H1 (cell line): ENCODE measurements around the gene SLC7A8. TPM values are rescaled to one million over a fixed set of nuclear protein-coding genes. Genes with fewer than 3 reads are reported as not detected.

Experiments
- CTCF ChIA-PET: fragments of 300-600 bp; sonication (Branson Sonifier 250); formaldehyde crosslinking; loops from one replicate; lab custom pipeline; 2021; ENCODE audit not compliant: partially characterized antibody; lab: Charles Lee
- POLR2A ChIA-PET: fragments of 300-600 bp; sonication (Branson Sonifier 250); formaldehyde crosslinking; loops from one replicate; lab custom pipeline; 2021; ENCODE audit warnings: inconsistent platforms; ENCODE audit not compliant: partially characterized antibody; lab: Charles Lee
- DNase-seq, 2 experiments: peaks; one replicate each; pipeline versions ENCODE4 v3.0.0 to v3.0.0-alpha.2; 2010 to 2022; ENCODE audit warnings: low spot score in 2 of 2, low read depth in 1 of 2, mixed read lengths in 1 of 2
- FAIRE-seq: peaks from 2 replicates; lab custom pipeline; 2011; peaks lifted over from hg19 to GRCh38; lab: Jason Lieb, UNC
- H2AFZ ChIP-seq: 2 replicates; pipeline ENCODE4 v1.8.1; 2012; ENCODE audit warnings: low read length, inconsistent platforms
- H2AK5ac ChIP-seq: 2 replicates; pipeline ENCODE4 v1.6.1; 2013; ENCODE audit warnings: low read depth, low read length
- H2BK120ac ChIP-seq: replicated peaks from 2 replicates; pipeline ENCODE3; 2013; ENCODE audit warnings: low read depth, low read length, inconsistent platforms
- H2BK12ac ChIP-seq: 2 replicates; pipeline ENCODE4 v1.6.1; 2013; ENCODE audit warnings: low read depth, low read length
- H2BK15ac ChIP-seq: 2 replicates; pipeline ENCODE4 v1.6.1; 2013; ENCODE audit warnings: low read length
- H2BK20ac ChIP-seq: 2 replicates; pipeline ENCODE4 v1.6.1; 2013; ENCODE audit warnings: low read length
- H2BK5ac ChIP-seq: 2 replicates; pipeline ENCODE4 v1.6.1; 2013; ENCODE audit warnings: low read depth, low read length
- H3K14ac ChIP-seq: 2 replicates; pipeline ENCODE4 v1.6.1; 2013; ENCODE audit warnings: inconsistent platforms; ENCODE audit not compliant: insufficient read length
- H3K18ac ChIP-seq: 2 replicates; pipeline ENCODE4 v1.6.1; 2013; ENCODE audit warnings: low read length; ENCODE audit errors: extremely low read depth
- H3K23ac ChIP-seq: 2 replicates; pipeline ENCODE4 v1.6.1; 2013; ENCODE audit warnings: inconsistent platforms; ENCODE audit not compliant: insufficient read length
- H3K23me2 ChIP-seq: 2 replicates; pipeline ENCODE4 v1.6.1; 2013; ENCODE audit warnings: low read depth, low read length
- H3K27ac ChIP-seq: 2 replicates; pipeline ENCODE4 v1.6.1; 2011; ENCODE audit warnings: low read depth, low read length, inconsistent platforms
- H3K27me3 ChIP-seq, 4 experiments: replicated peaks in 1 of 4; 1 replicate in 1 of 4; 2 replicates in 3 of 4; pipeline versions ENCODE4 v1.6.1 to v1.8.1; 2011 to 2013; ENCODE audit warnings: low read length in 3 of 4, mild to moderate bottlenecking in 3 of 4, inconsistent platforms in 2 of 4, mixed read lengths in 2 of 4, moderate library complexity in 1 of 4; ENCODE audit not compliant: control insufficient read depth in 3 of 4, insufficient read depth in 3 of 4; ENCODE audit errors: extremely low read depth in 1 of 4
- H3K36me3 ChIP-seq, 4 experiments: 2 replicates each; pipeline versions ENCODE4 v1.6.1 to v1.8.1; 2011 to 2013; ENCODE audit warnings: mild to moderate bottlenecking in 4 of 4, low read length in 3 of 4, moderate library complexity in 2 of 4, control low read depth in 1 of 4, inconsistent platforms in 1 of 4; ENCODE audit not compliant: insufficient read depth in 4 of 4, control insufficient read depth in 2 of 4
- H3K4ac ChIP-seq: replicated peaks from 2 replicates; pipeline ENCODE3; 2013; ENCODE audit warnings: low read length, low read depth, mixed read lengths, inconsistent platforms; ENCODE audit not compliant: insufficient read length
- H3K4me1 ChIP-seq, 4 experiments: replicated peaks in 1 of 4; 1 replicate in 1 of 4; 2 replicates in 3 of 4; pipeline versions ENCODE4 v1.6.1 to v1.8.1; 2011 to 2013; ENCODE audit warnings: low read length in 3 of 4, inconsistent platforms in 2 of 4, mixed read lengths in 1 of 4; ENCODE audit not compliant: insufficient read depth in 4 of 4, control insufficient read depth in 3 of 4
- H3K4me2 ChIP-seq, 2 experiments: 2 replicates each; pipeline versions ENCODE4 v1.6.1 to v1.8.1; 2011 to 2013; ENCODE audit warnings: low read depth in 2 of 2, low read length in 2 of 2, control low read depth in 1 of 2, inconsistent platforms in 1 of 2, mild to moderate bottlenecking in 1 of 2; ENCODE audit not compliant: insufficient read depth in 1 of 2
- H3K4me3 ChIP-seq, 4 experiments: fragments of 200-600, 300-600 bp in 1 of 4; sonication (generic), shearing (Covaris generic), sonication (Bioruptor Twin) in 1 of 4; 2 replicates each; pipeline versions ENCODE4 v1.5.1 to v1.8.1; 2011 to 2016; ENCODE audit warnings: low read length in 4 of 4, low read depth in 3 of 4, control low read depth in 2 of 4, inconsistent platforms in 2 of 4, mild to moderate bottlenecking in 2 of 4, mixed read lengths in 1 of 4, moderate library complexity in 1 of 4; ENCODE audit not compliant: insufficient read depth in 2 of 4; ENCODE audit errors: extremely low read depth in 1 of 4
- H3K56ac ChIP-seq: replicated peaks from 2 replicates; pipeline ENCODE3; 2013; ENCODE audit warnings: low read depth, mild to moderate bottlenecking, mixed read lengths, low read length, inconsistent platforms; ENCODE audit not compliant: insufficient read length
- H3K79me1 ChIP-seq: 2 replicates; pipeline ENCODE4 v1.6.1; 2013; ENCODE audit warnings: low read depth, low read length, control low read depth
- H3K79me2 ChIP-seq, 2 experiments: 2 replicates each; pipeline versions ENCODE4 v1.6.1 to v1.8.1; 2012 to 2013; ENCODE audit warnings: low read length in 2 of 2, mild to moderate bottlenecking in 2 of 2, inconsistent platforms in 1 of 2; ENCODE audit not compliant: insufficient read depth in 2 of 2, control insufficient read depth in 1 of 2
- H3K9ac ChIP-seq, 4 experiments: replicated peaks in 1 of 4; 1 replicate in 1 of 4; 2 replicates in 3 of 4; pipeline versions ENCODE4 v1.6.1 to v1.8.1; 2011 to 2013; ENCODE audit warnings: low read depth in 3 of 4, low read length in 3 of 4, control low read depth in 2 of 4, mild to moderate bottlenecking in 2 of 4, moderate library complexity in 2 of 4, inconsistent platforms in 1 of 4; ENCODE audit errors: extremely low read depth in 1 of 4
- H3K9me3 ChIP-seq, 2 experiments: 2 replicates each; pipeline versions ENCODE4 v1.6.1 to v1.8.1; 2012 to 2013; ENCODE audit warnings: mild to moderate bottlenecking in 2 of 2, moderate library complexity in 2 of 2, control low read depth in 1 of 2, inconsistent platforms in 1 of 2, low read depth in 1 of 2, low read length in 1 of 2, mixed read lengths in 1 of 2; ENCODE audit not compliant: insufficient read depth in 2 of 2
- H4K20me1 ChIP-seq, 2 experiments: replicated peaks in 1 of 2; 2 replicates each; pipeline versions ENCODE3 to v1.8.1; 2011 to 2013; ENCODE audit warnings: inconsistent platforms in 2 of 2, low read length in 2 of 2, mild to moderate bottlenecking in 1 of 2; ENCODE audit not compliant: insufficient read depth in 2 of 2, control insufficient read depth in 1 of 2
- H4K5ac ChIP-seq: 2 replicates; pipeline ENCODE4 v1.6.1; 2013; ENCODE audit warnings: low read length, low read depth, mixed read lengths, inconsistent platforms; ENCODE audit not compliant: insufficient read length
- H4K8ac ChIP-seq: 2 replicates; pipeline ENCODE4 v1.8.0; 2013; ENCODE audit warnings: mild to moderate bottlenecking, moderate library complexity, low read length, inconsistent platforms; ENCODE audit not compliant: insufficient read depth; ENCODE audit errors: extremely low read depth
- H4K91ac ChIP-seq: replicated peaks from 2 replicates; pipeline ENCODE3; 2013; ENCODE audit warnings: low read length, mixed read lengths, inconsistent platforms; ENCODE audit not compliant: insufficient read length
- BACH1 ChIP-seq: IDR thresholded peaks from 2 replicates; pipeline ENCODE4 v1.6.1; 2012; ENCODE audit warnings: low read length, improper control_type of control experiment
- BCL11A ChIP-seq, 2 experiments: IDR thresholded peaks; one replicate each; pipeline ENCODE4 v1.6.1; 2011; ENCODE audit warnings: low read depth in 2 of 2, low read length in 2 of 2, mild to moderate bottlenecking in 2 of 2
- CHD1 ChIP-seq: IDR thresholded peaks from 2 replicates; pipeline ENCODE4 v1.6.1; 2012; ENCODE audit warnings: low read depth, low read length, improper control_type of control experiment
- CTBP2 ChIP-seq: IDR thresholded peaks from 2 replicates; pipeline ENCODE4 v1.7.0; 2011; ENCODE audit warnings: borderline replicate concordance, mild to moderate bottlenecking, moderate library complexity, mixed read lengths, low read length; ENCODE audit not compliant: insufficient read depth, insufficient read length
- EGR1 ChIP-seq: IDR thresholded peaks from 2 replicates; pipeline ENCODE4 v1.6.1; 2011; ENCODE audit warnings: low read depth, low read length, borderline replicate concordance
- NANOG ChIP-seq: IDR thresholded peaks from 2 replicates; pipeline ENCODE4 v1.6.1; 2011; ENCODE audit warnings: low read length, low read depth, mild to moderate bottlenecking, inconsistent platforms; ENCODE audit not compliant: insufficient read depth, poor library complexity, severe bottlenecking
- RFX5 ChIP-seq: IDR thresholded peaks from 2 replicates; pipeline ENCODE4 v1.6.1; 2011; ENCODE audit warnings: low read depth, low read length, improper control_type of control experiment, borderline replicate concordance
- RXRA ChIP-seq: IDR thresholded peaks from 2 replicates; pipeline ENCODE4 v1.6.1; 2011; ENCODE audit warnings: low read depth, mild to moderate bottlenecking, low read length, moderate library complexity; ENCODE audit not compliant: insufficient read depth
- SP2 ChIP-seq: IDR thresholded peaks from 2 replicates; pipeline ENCODE4 v1.6.1; 2012; ENCODE audit warnings: mild to moderate bottlenecking, low read length, inconsistent platforms
- TAF1 ChIP-seq: IDR thresholded peaks from 2 replicates; pipeline ENCODE4 v1.6.1; 2011; ENCODE audit warnings: mild to moderate bottlenecking, low read depth, low read length
- WGBS, 2 experiments: shearing (Covaris generic) in 1 of 2; methylation state at CpG; one replicate each; pipeline versions ENCODE4 v1.1.6 to v1.1.7; 2013 to 2015; ENCODE audit warnings: low lambda C conversion rate in 2 of 2, mixed read lengths in 2 of 2, inconsistent platforms in 1 of 2, low coverage in 1 of 2, missing lambda C conversion rate in 1 of 2; ENCODE audit not compliant: insufficient replicate concordance in 2 of 2, insufficient coverage in 1 of 2, insufficient read length in 1 of 2; ENCODE audit errors: extremely low coverage in 1 of 2, missing lambda C conversion rate in 1 of 2; 5-methylcytosine and 5-hydroxymethylcytosine counted together
- polyA plus RNA-seq, 7 experiments: library from polyadenylated mRNA; depleted of rRNA in 3 of 7; stranded (reverse) in 5 of 7; unstranded in 2 of 7; fragments of >200 nt in 5 of 7; fragments of 200-250 nt in 2 of 7; gene quantifications; 1 replicate in 5 of 7; 2 replicates in 1 of 7; 4 replicates in 1 of 7; pipeline versions ENCODE4 v1.2.1 to v1.2.3, GENCODE V29; 2011 to 2013; ENCODE audit warnings: missing spikeins in 2 of 7, mixed read lengths in 2 of 7
- total RNA-seq: library from RNA; stranded (reverse); fragmentation: NEBNext Ultra II Directional; extraction: Animal tissue kit (Norgen Biotek cat#: 25700); gene quantifications from 2 replicates; pipeline ENCODE4 v1.2.1, GENCODE V29; 2021
- TF ChIP-seq, protein P1 (sequence below): IDR thresholded peaks from 2 replicates; pipeline ENCODE4 v1.6.1; 2012; ENCODE audit warnings: inconsistent platforms
- TF ChIP-seq, protein P2 (sequence below): IDR thresholded peaks from 2 replicates; pipeline ENCODE4 v1.6.1; 2011; ENCODE audit warnings: low read depth, mild to moderate bottlenecking, low read length; ENCODE audit not compliant: insufficient read depth

The SLC7A8 gene
- total and polyA plus RNA-seq, 2 of the 8 experiments (the other 6 are each of a cell fraction or from before 2014, with no cell fraction given) = 182 to 204 TPM

DNA sequence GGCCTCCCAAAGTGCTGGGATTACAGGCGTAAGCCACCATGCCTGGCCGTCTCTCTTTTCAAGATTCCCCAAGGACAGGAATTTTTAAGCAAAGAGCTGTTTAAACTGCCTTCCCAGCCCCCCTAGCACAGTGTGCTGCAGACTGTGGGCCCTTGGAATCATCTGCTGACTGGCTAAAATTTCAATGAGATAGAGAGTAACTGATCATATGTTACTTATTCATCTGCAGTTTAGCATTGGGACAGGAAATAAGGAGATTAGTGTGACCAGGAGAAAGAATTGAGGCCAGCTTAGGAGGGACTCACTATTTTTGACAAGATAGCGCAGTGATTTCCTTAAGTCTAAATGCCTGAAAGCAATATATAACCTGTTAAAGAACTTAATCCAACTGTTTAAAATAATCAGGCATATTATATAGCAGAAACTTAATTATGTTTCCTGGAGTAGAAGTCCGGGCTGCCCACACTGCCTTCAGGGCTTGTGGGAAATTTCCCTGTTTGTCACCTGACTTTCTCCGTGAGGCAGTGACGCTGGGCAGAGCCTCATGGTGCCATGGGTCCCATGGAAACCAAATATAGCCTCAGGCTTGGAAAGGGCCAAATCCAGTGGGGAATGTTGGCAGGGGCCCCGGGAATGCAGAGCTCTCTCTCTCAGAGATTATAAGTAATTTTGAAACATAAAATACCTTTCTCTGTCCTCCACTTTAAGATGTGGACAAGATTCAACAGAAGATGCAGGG, 41.6 kb downstream of the SLC7A8 start:
- H4K91ac ChIP-seq = no peak overlapping the region
- no peak overlapping the region for H2AK5ac ChIP-seq
- FAIRE-seq = no peak
- H2BK20ac ChIP-seq = no peak overlapping the region
- no peaks in the 10 kb centered on the region for H3K79me1 ChIP-seq
- H2BK120ac ChIP-seq = no peak overlapping the region
- peaks cover 2 to 4% of the 10 kb centered on the region in 2 experiments for H4K20me1 ChIP-seq
- H3K4ac ChIP-seq = no peak overlapping the region
- no peak overlapping the region for H4K8ac ChIP-seq
- ChIA-PET POLR2A (interaction anchor here (0.6 to 3.2 kb wide), 5 partner anchors 10 to 21 kb away, joined by 3 to 9 read pairs (median 5); no protein-coding TSS in a partner anchor), CTCF (interaction anchor here (0.7 to 3.9 kb wide), 9 partner anchors 9 to 73 kb away, joined by 3 to 21 read pairs (median 3); no protein-coding TSS in a partner anchor)
- H3K27ac ChIP-seq = no peak overlapping the region
- H2BK12ac ChIP-seq = no peak overlapping the region
- no peak overlapping the region for H3K18ac ChIP-seq
- H3K9ac ChIP-seq = no peak overlapping the region
- H3K4me3 ChIP-seq = no peak overlapping the region
- H4K5ac ChIP-seq = no peak overlapping the region
- H3K36me3 ChIP-seq = peaks cover 10 to 51% (median 29%) of the 10 kb centered on the region in 4 experiments; a peak in 6 of 8 replicates
- WGBS, 2 experiments = 95% methylated on average over 7 of the region's 7 CpGs; no CpG with 5 or more reads in 1 of the 2 experiments
- no peak overlapping the region for H2BK15ac ChIP-seq
- no peak overlapping the region for H2AFZ ChIP-seq
- no peaks in the 10 kb centered on the region for H3K27me3 ChIP-seq
- H3K23me2 ChIP-seq = peaks cover 1% of the 10 kb centered on the region; the same call in 1 of the 2 replicates
- no peak overlapping the region for H3K14ac ChIP-seq
- H3K4me1 ChIP-seq = no peaks in the 10 kb centered on the region
- no peak overlapping the region for H3K56ac ChIP-seq
- H3K23ac ChIP-seq = no peak overlapping the region
- H3K79me2 ChIP-seq = no peaks in the 10 kb centered on the region
- H2BK5ac ChIP-seq = no peak overlapping the region
- H3K4me2 ChIP-seq = no peak overlapping the region
- H3K9me3 ChIP-seq = no peaks in the 10 kb centered on the region
- no peak for DNase-seq
- no peak for TF ChIP-seq CHD1
- TF ChIP-seq, protein P1, sequence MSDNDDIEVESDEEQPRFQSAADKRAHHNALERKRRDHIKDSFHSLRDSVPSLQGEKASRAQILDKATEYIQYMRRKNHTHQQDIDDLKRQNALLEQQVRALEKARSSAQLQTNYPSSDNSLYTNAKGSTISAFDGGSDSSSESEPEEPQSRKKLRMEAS = no peak
- no peak for TF ChIP-seq TAF1
- TF ChIP-seq, protein P2, sequence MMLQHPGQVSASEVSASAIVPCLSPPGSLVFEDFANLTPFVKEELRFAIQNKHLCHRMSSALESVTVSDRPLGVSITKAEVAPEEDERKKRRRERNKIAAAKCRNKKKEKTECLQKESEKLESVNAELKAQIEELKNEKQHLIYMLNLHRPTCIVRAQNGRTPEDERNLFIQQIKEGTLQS = no peak
- TF ChIP-seq CTBP2 = no peak
- no peak for TF ChIP-seq BCL11A (IDR thresholded peaks at IDR 0.05; ENCODE audit: low read depth in 2 of 2, low read length in 2 of 2)
- TF ChIP-seq EGR1 = no peak
- no peak for TF ChIP-seq SP2
- TF ChIP-seq RFX5 = no peak
- TF ChIP-seq RXRA = no peak
- TF ChIP-seq BACH1 = no peak
- no peak for TF ChIP-seq NANOG
